Effector CD8-positive, alpha-beta T cell (primary cell): ENCODE data around the gene RNF144A.

Source experiments
- DNase-seq: peaks from one replicate; lab custom pipeline; 2025; lab: John Stamatoyannopoulos, UW

RNF144A gene

DNA sequence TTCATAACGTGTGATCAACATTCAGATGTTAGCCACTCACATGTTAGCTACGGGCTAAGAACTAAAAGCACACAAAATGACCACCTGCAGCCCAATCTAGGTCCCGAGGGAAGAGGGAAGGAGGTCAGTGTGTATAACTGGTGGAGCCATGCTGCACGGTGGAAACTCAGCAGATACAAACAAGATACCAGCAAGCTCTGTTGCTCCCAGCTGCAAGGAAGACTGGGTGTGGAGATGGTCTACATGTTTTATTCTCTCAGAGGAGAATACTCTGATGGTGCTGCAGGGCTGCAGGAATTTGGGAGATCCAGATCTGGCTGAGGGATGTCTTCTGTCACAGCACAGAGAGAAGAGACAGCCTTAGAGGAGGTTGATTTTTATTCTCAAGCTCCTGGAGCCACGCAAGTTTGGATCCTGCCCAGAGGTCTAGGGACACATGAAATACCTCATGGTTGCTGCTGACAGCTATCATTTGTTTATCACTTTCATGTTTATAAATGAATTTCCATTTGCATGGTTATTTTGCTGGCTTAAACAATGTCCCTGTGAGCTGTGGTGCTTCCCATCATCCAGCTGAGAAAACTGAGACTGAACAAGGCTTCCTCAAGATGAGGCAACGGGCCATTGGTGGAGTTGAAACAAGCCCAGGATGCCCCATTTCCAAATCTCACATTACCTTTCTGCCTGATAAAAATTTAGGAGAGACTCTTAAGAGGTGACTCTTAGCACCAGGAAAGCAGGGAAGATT is 30.9 kb downstream of the RNF144A start:
- no peak for DNase-seq

DNA sequence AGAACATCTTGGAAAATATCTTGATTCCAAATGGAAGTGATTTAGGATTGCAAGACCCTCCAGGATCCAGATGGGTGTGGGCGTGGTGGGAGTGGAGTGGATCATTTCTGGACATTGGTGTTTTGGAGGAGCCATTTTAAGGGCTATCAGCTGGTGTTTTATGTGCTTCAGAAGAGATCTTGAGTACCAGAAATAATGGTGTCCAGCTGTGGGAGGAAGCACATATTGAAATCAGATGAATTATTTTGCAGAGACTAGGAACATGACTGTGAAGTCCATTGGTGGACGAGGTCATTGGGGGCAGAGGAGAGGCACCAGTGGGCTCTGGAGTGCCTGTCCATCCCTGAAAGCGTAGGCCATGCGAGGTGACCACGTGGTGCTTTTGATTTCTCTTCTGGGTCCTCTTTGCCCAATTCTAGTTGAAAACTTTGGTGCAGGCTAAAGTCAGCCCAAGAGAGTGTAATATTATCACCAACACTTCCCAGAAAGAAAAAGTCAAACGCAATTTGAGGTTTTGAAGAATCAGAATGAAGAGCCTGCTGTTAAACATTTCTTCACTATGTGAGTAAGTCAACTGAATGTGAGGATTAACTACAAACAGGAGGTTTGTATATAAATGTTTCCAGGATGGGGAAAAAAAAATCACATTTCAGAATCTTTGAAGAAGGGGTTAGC is 31.6 kb downstream of the RNF144A start:
- DNase-seq, result no peak

DNA sequence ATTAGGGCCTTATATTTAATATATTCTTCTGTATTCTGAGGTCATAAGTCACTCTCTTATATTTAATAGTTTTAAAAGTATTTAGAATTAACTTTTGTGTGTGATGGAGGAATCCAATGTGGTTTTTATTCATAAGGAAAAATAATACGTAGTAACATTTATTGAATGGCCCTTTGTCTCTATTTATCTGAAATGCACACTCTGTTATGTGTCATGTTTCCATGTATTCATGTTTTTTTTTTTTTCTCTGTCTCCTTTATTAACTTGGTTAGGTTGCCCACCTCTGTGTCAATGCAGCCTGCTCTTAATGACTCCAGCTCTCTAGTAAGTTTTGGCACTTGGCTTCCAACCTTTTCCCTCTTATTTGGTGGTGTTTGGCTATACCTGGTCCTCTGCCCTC is 33.8 kb downstream of the RNF144A start:
- no peak for DNase-seq

DNA sequence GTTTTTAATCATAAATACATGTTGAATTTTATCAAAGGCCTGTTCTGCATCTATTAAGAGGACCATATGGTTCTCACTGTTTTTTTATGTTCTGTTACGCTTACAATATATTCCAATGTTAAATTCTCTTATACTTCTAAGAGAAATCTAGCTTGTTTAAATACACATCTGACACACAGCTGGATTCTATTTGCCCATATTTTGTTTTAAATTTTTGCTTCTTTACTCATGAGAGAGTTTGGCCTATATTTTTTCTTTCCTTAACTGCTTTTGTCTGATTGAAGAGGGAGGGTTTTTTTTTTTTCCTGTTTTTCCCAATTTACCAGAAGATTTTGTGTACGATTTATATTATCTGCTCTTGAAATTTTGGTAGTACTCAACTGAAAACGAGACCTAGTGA is 34.9 kb downstream of the RNF144A start:
- no peak for DNase-seq

DNA sequence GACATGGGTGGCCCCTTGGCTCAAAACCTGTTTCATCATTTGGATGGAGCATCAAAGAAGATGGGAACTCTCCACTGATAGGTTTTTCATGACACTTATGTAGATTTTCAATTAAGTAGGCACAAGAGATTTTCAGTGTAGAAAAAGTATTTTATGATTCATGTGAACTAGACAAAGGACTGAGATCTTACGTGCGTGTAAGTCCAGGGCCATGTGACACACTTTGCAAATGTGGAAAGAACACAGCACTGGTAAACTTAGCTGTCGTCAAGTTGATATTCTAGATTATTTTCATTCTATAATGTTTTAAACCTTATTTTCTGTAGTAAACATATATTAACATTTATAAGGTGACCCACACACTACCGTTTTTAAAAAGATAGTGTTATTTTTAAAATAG is 37.4 kb downstream of the RNF144A start:
- no peak for DNase-seq

DNA sequence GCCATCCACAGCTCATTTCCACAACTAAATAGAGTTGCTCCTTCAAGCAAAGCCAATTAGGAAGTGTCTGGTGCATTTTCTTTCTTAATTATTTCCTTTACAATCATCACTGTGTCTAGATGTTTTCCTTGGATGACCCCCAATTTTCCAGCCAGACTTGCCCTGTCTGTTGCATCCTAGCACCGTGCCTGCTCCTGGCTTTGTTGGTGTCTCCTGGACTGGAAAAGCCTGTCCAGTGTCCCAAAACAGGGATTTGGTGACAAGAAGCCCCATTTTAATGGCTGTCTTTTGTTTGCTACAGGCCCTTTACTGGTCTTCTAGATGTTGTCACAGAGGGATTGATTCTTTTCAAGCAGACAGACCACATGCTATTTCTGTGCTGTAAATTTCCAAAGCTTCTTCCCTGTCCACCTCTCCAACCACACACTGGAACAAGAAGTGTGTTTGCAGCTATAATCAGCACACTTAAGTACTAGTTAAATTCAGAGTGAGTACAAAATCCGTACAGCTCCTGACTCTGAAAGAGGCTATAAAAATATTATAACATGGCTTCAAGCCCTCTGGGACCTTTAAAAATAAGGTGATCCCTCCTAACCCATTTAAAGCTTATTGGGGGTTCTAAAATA is 38.4 kb downstream of the RNF144A start:
- no peak for DNase-seq

DNA sequence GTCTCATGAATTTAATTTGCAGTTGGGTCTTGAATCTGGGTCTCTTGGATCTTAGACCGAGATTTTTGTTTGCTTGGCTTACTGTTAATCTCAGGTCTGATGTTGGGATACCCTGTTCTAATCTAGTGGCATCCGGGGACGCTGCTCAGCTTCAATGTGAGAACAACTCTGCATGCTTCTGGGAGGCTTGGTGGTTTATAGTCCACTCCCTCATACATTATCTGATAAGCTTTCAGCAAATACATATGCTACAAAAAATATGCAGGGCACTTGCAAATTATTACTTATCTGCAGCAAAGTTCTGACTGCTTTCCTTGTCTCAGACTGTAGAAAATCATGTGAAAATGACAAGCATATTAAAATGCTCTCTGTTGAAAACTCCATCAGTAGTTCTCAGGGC is 39.4 kb downstream of the RNF144A start:
- DNase-seq, result no peak

DNA sequence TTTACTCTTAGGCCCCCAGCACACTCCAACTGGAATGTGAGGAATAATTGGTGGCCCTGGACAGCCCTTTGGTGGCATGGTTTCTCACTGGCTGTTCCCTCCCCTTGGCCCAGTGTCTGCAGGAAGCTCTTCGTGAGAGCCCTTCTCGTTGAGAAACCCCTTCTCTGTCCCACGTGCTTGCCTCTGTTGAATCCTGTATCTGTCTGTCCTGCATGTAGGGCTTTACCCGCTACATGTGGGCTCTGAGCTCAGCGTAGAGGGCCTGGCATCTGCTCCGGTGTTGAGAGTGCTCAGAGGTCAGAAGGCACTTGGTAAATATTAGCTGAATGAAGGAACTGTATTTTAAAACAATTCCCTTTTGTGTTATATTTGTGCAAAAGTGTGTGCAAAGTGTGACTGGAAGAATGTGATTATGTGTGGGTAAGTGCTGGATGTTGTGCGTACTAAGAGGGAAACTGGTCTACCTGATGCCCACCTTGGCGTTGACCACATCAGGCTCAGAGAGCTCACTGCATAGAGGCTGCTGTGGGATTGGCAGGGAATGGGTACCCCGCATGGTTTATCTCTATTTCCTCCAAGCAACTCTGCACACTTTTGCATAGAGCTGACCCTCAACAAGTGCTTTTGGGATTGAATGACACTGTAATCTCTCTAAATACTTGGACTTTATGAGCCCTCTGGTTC is 40.0 kb downstream of the RNF144A start:
- no peak for DNase-seq

DNA sequence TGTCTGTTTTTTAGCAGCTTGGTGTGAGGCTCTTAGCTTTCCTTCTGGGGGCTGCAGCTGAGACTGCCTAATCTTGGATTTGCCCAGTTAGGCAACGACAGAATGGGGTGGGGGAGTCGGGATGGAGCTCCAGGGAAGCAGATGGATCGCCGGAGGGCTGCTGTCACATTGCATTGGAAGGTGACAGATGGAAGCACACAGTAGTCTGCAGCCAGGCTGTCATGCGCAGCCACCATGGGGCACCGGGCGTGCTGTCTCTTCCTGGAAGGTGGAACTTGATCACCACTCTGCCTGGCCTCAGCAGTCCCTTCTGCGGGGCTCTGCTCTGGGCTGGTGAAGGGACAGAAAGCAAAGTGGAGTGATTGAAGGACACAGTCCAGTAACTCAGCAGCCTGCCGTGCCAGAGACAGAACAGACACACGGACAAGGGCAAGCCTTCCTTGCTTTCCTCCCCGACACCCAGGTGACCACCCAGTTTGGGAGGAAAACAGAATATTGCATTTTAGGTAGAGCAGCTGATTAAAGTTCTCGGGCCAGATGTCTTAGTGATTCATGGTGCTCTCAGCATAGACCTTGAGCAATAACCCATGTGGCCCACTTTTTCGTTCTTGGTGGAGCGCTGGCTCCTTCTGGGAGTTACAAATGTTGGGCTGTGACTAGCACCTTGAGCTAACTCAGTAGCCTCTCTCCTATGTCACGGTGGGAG is 40.9 kb downstream of the RNF144A start:
- no peak for DNase-seq

DNA sequence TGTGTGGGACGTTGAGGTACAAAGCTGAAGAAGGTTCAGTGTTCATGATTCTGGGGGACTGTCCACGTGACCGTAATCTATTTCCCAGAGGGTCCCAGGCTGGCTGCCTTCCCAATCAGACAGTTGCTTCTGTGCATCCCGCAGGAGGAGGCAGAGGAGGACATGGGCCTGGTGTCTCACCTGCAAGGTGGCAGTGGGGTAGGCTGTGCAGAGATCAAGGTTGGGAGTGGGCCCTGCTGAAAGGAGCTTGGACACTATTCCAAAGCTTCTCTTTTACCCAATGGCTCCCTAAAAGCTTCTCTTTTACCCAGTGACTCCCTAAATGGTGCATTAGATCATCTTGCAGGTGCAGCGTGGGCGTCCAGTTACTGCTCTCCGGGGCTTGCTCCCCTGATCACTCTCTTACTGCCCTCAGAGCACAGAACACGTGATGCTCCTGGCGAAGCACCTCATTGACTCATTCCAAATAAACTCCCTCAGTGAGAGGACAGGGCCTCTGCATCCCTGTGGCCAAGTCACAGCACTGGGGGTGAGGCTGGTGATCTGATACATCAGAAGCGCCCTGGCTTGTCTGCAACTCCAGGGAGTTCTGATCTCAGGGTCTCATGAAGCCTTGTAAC is 41.5 kb downstream of the RNF144A start:
- DNase-seq, result no peak

DNA sequence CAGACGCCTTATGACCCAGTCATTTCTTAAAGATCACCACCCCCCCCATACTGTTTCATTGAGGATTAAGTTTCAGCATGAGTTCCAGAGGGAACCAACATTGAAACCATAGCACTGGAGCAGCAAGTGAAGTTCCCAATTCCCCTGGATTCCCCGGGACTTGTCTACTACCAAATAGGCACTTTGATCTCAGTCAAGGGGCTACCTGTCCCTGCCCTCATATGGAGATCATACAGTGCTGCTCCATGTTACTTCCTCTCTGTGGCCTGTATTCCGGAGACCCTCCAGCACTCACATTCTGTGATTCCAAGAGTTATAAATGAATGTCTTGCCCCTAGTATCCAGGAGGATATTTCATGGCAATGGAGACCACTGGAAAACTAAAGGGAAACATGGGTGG is 42.5 kb downstream of the RNF144A start:
- DNase-seq, result no peak

DNA sequence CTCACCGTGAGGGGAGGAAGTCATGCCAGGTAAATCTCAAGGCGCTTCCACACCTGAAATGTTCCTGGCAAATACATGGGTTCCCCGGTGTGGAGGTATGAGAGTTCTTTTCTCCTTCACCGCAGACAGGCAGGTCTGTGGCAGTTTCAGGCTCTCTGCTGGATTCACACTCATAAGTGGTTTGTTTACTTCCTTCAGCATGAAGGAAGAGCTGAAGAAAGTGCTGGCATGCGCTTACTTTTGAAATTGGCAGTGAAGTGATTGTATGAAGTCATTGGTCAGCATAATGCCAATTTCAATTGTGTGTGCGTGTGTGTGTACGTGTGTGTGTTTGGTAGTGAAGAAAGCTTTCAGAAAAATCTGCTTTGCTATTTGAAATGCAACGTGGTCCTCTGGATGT is 43.4 kb downstream of the RNF144A start:
- DNase-seq, result no peak

DNA sequence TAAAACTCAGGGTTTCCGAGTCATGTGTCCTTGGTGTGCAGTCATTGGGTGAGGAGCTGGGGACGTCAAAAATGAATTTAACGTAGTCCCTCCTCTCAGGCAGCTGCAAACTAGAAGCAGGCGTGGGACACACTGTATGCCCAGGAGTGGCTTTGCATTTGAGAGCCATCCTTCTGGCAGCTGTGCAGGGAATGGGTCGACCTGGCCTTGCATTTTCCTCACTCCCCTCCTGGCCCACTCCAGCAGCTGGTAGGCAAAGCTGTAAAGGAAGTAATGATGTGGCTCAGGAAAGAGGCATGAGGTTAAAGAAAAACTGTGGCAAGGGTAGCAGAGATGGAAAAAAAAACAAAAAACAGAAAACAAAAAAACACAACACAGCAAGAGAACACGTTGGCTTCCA is 46.5 kb downstream of the RNF144A start:
- DNase-seq, result no peak

DNA sequence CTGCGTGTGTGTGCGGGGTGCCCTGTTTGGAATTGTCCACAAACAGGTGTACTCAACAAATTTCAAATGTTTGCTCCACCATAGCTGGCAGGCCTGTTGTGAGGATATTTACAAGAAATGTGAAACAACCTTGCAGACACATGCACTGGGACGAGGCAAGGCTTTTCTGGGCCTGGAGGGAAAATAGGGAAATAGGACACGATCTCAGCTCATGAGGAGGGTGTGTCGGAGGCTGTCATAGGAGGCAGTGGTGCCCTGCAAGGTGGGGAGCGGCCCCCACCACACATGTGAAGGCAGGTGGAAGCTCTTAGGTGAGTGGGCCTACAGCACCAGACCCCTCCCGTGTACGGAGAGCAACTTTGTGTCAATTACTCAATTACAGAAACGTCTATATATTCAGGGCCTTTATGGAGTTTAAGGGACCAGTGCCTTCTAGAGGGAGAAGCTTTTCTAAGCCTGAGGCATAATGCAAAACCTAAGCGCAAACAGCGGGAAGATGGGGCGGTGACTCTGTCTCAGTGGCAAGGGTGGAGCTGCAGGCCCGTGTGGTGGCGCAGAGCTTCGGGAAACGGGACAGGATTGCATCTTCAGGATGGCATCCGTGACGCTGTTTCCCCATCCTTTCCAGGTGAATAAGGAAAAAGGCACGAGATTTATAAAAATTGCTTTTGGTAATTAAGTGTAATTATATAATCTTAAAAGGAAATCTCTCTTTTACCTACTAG is 48.0 kb downstream of the RNF144A start:
- no peak for DNase-seq

DNA sequence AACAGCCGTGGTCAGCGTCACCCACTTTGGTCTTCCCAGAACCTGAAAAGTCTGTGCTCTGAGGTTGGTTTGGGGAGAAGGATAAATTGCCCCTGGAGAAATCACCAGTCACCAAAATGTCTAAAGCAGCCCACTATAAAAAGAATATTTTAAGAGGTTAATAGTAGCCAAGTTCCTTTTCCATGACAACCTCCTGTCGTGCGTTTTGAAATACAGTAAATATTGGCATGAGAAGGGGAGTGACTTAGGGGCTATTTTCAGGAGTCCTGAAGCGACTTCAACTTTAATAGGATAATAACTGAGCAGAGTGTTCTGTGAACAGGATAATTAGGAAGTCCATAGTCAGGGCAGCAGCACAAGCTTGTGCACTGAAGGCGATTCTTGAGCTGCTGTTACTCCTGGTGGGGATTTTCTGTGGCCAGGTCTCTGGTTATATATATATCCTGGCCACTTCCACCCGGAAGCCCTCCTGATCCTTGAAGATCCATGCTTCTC is 49.3 kb downstream of the RNF144A start:
- DNase-seq, result no peak

DNA sequence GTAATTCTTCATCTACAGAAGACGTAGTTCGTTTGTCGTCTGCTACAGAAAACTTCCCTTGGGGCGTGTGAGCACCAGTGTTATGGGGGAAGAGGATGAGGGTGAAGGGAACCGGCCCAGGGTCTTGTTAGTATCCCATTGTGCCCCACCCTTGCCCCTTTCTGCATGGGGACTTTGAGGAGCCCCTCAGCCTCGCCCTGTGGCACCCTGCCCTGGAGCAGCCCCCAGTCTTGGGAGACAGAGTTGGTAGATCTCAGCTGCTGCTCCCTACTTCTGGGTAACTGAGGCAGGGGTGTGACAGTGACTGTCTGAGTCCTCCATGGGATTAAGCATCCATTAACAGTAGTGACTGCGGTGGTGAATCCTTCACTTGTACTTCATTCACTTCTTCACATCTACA is 50.1 kb downstream of the RNF144A start:
- DNase-seq, result no peak

DNA sequence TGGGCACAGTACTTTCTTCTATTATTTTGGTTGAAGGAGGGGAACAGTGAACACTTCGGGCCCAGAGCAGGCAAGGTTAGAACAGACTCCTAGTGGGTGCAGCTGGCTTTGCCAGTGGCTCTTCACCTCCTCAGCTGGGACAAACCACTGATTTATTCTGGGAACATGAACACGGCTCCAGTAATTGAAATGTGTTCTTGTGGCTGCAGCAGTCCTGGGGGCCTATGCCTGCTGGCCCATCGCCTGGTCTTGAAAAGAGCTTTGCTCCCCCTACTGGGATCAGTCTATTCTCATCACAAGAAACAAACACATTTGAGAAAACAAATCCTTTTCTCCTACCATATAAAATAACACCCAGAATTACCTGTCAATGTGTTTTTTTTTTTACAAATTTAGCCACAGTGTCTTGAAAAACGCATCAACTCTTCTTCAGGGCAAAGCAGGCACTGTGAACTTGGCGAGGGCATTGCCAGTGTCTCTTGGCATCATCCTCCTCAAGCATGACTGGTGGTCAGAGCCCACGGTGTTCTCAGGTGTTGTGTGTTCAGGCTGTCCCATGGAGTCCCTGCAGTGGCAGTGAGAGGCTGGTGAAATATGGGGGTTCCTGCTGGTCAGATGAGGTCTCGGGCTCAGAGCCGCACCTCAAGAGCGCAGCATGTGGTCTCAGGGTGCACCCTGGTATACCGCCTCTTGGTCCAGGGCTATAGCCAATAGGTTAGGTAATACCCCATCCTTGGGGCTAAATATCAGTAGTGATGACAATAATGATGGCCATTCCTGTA is 51.3 kb downstream of the RNF144A start:
- DNase-seq, result no peak

DNA sequence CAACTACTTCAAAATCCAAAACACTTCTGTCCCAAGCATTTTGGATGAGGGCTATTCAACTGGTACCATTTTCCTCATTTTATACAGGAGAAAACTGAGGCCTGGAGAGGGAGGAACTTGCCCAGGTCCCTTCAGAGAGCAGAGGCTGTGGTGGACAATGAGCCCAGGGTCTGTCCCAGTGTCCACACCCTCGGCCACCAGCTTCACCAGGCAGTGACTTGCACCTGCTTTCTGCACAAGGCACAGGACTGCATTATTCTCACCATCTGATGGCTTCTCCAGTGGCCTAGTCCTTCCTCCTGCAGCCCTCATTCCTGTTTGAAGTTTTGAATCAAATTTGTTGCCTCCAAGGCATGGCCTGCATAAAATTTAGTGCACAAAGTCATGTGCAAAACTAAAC is 53.3 kb downstream of the RNF144A start:
- DNase-seq, result no peak

DNA sequence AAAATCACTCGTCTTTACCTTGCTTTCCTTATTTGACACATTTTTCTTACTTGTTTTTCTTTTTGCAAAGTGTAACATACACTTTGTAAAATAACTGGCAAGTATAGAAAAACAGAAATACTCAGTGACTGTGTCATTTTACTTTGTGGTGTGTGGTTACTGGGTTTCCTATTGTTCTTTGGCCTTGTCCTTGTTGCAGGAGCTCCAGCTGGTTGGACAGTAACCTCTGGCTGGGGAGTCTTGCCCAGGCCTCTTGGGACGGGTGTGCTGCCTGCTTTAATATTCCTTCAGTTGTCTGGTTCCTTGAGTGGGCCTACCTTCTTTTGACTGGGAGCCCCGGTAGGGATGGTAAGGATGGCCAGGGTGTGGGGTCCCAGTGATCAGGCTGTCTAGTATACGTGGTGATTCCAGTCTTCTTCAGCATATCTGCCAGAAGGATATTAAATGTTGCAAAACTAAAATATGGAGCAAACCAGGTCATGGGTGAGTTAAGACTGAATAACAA is 53.8 kb downstream of the RNF144A start:
- DNase-seq, result no peak

DNA sequence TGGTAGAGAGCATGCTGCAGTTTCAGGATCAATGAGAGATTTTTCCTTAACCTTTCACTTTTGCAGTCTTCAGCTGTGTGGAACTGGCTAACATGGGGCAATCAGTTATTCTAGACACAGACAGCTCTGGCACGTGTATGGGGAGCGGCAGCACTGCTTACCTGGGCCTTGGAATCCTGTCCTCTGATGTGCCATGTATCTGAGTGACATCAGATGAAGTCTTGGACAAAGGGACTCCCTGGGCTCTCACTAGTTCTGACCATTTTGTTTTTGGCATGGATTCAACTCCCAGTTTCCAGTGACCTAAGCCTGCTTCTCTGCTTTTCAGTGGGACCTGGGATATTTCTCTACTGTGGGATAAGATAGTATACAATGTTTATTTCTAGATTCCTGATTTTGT is 54.3 kb downstream of the RNF144A start:
- no peak for DNase-seq
